ENCODE results near the gene WDR88. TPM values are rescaled to one million over a fixed set of nuclear protein-coding genes. Genes with fewer than 3 reads are reported as not detected.

Gene WDR88
- total and polyA plus RNA-seq, 2 donors (not counting 3 experiments of a cell fraction or from before 2014, with no cell fraction given) = not detected

DNA sequence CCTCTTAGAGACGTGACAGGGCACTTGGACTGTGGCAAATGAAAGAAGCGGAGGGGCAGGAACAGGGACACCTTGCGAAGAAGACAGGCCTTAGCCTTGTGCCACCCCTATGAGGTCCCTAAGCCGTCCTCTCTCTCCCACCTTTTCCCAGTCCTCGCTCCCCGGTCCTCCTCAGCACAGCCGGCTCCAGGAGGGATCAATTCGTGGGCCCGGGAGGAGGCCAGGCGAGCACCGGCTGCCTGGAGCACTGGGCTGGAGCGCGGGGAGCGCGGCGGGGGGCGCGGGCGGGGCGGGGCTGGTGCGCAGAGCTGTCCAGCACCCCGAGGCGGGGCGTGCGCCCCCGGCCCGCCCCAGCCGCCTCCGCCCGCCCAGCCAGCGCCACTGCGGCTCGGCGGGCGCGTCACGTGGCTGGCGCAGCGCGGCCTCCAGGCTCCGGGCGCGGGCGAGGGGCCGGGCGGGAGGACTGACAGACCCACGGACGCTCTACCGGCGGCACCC is 62.0 kb downstream of the WDR88 start, which contains the start of gene LRP3:
LRP3 (plus strand) TSS at position 466 of the 498 bp plus-strand sequence. CDS start 456 bp downstream, outside the sequence.
- H4K20me1 ChIP-seq (replicated peaks; ENCODE audit: control insufficient read depth, extremely low read depth, insufficient read depth, low read length) = no peaks in the 10 kb centered on the region
- no peak within 1 kb of the TSS for H3K27ac ChIP-seq (ENCODE audit: insufficient read depth, low read depth, low read length)
- no peaks in the 10 kb centered on the region for H3K36me3 ChIP-seq (ENCODE audit: control insufficient read depth in 2 of 2, extremely low read depth in 1 of 2, insufficient read depth in 2 of 2, low read length in 2 of 2)
- peak within 1 kb of the TSS; percentile 19 to 51 (median 39) for H3K4me3 ChIP-seq (replicated peaks in 1 of 3; ENCODE audit: insufficient read depth in 1 of 3, low read depth in 1 of 3, low read length in 3 of 3)
- CTCF ChIA-PET = interaction anchor here (5.2 kb wide), 1 partner anchor 10 kb away, joined by 43 read pairs; no protein-coding TSS in a partner anchor
- H3K9me1 ChIP-seq (replicated peaks; ENCODE audit: control insufficient read depth, extremely low read depth, insufficient read depth, low read length) = no peaks in the 10 kb centered on the region
- DNase-seq (ENCODE audit: low read depth, low spot score) (peak; percentile 13), FAIRE-seq (no peak)
- no peaks in the 10 kb centered on the region for H3K79me2 ChIP-seq (ENCODE audit: control insufficient read depth, insufficient read depth, low read length)
- H3K9ac ChIP-seq (replicated peaks; ENCODE audit: extremely low read depth, insufficient read depth, low read length) = peak within 1 kb of the TSS; percentile 55
- dilution Hi-C loops (cut with MboI; ENCODE audit: extremely low pct_ligation_motif_present, low sequenced_read_pairs) = no loop called here
- peak within 1 kb of the TSS; percentile 67 for H2AFZ ChIP-seq (ENCODE audit: low read depth, low read length)
- POLR2A ChIA-PET = no interaction called here
- peak within 1 kb of the TSS; percentile 49 for H3K4me2 ChIP-seq (ENCODE audit: insufficient read depth, low read length)
- H3K27me3 ChIP-seq (ENCODE audit: control insufficient read depth in 2 of 2, insufficient read depth in 2 of 2, low read length in 2 of 2) = peaks cover 2 to 4% of the 10 kb centered on the region in 2 experiments
- no peaks in the 10 kb centered on the region for H3K9me3 ChIP-seq (replicated peaks; ENCODE audit: control insufficient read depth, insufficient read depth, low read length)
- intact Hi-C loops (cut with micrococcal nuclease) = loop anchor here (2.0 kb wide), 1 partner anchor 17 kb away; no protein-coding TSS in a partner anchor
- no TSS peak for BruUV-seq (replicated peaks)
- peaks cover 3% of the 10 kb centered on the region for H3K4me1 ChIP-seq (ENCODE audit: control insufficient read depth, extremely low read depth, insufficient read depth, low read length)
- TF ChIP-seq FOS (IDR thresholded peaks at IDR 0.05; ENCODE audit: borderline replicate concordance, insufficient read depth, low read length) (no peak), POLR2AphosphoS5 (IDR thresholded peaks at IDR 0.05; ENCODE audit: insufficient read depth, low read depth, low read length) (no peak), MYC (IDR thresholded peaks at IDR 0.05; ENCODE audit: low read depth, low read length) (no peak), JUN (IDR thresholded peaks at IDR 0.05; ENCODE audit: borderline replicate concordance, insufficient read depth, insufficient read length, low read depth) (no peak), GATA2 (IDR thresholded peaks at IDR 0.05; ENCODE audit: insufficient read depth, insufficient read length, low read depth, low read length) (no peak), POLR2A (IDR thresholded peaks at IDR 0.05; ENCODE audit: low read depth, low read length) (no peak), EZH2 (IDR thresholded peaks at IDR 0.05; ENCODE audit: borderline replicate concordance, low read depth, low read length, severe bottlenecking) (no peak)
- TF ChIP-seq, protein P1, sequence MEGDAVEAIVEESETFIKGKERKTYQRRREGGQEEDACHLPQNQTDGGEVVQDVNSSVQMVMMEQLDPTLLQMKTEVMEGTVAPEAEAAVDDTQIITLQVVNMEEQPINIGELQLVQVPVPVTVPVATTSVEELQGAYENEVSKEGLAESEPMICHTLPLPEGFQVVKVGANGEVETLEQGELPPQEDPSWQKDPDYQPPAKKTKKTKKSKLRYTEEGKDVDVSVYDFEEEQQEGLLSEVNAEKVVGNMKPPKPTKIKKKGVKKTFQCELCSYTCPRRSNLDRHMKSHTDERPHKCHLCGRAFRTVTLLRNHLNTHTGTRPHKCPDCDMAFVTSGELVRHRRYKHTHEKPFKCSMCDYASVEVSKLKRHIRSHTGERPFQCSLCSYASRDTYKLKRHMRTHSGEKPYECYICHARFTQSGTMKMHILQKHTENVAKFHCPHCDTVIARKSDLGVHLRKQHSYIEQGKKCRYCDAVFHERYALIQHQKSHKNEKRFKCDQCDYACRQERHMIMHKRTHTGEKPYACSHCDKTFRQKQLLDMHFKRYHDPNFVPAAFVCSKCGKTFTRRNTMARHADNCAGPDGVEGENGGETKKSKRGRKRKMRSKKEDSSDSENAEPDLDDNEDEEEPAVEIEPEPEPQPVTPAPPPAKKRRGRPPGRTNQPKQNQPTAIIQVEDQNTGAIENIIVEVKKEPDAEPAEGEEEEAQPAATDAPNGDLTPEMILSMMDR (IDR thresholded peaks at IDR 0.05; ENCODE audit: extremely low read depth in 1 of 2, insufficient read depth in 1 of 2, low read depth in 1 of 2, low read length in 2 of 2) = no peak
- TF ChIP-seq, protein P2, sequence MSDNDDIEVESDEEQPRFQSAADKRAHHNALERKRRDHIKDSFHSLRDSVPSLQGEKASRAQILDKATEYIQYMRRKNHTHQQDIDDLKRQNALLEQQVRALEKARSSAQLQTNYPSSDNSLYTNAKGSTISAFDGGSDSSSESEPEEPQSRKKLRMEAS (IDR thresholded peaks at IDR 0.05; ENCODE audit: insufficient read depth, insufficient read length) = no peak
